ENCODE data around the gene TMEM205.

DNA sequence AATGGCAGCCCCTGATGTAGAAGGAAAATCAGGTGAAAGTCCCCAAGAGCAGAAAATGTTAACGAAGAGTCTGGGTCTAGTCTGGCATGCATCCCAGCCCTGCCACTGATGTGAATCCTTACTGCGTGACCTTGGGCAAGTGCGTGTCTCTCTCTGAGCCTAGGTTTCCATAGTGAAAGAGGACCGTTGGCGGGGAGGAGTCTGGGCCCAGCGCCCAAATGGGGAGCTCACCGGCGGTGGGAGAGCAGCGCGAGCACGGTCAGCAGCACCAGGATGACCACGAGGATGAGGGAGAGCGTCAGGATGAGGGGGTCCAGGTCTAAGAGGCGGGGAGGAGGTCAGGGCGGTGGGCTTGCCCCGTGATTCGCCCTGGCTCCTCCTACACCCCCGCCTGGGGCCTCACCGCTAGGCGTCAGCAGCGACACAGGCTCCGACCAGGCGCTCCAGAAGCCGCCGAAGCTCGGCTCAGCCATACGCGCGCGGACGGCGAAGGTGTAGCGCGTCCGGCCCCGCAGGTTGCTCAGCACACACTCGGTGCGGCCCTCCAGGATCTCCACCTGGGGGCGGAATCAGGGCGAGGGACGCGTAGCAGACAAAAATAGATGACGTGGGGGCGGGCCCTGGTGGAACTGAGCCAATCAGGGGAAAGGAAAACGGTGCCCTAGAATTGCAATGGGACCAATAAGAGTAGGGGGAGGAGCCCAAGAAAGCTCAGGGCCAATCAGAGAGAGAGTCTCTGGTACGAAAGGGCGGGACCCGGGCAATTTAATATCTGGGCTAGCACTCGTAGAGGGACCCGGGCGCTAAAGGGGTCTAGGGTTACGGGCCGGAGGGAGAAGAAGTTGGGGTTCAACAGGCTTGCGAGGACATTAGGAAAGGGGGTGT is 34.8 kb upstream of the TMEM205 start:
- TF ChIP-seq, protein P1, sequence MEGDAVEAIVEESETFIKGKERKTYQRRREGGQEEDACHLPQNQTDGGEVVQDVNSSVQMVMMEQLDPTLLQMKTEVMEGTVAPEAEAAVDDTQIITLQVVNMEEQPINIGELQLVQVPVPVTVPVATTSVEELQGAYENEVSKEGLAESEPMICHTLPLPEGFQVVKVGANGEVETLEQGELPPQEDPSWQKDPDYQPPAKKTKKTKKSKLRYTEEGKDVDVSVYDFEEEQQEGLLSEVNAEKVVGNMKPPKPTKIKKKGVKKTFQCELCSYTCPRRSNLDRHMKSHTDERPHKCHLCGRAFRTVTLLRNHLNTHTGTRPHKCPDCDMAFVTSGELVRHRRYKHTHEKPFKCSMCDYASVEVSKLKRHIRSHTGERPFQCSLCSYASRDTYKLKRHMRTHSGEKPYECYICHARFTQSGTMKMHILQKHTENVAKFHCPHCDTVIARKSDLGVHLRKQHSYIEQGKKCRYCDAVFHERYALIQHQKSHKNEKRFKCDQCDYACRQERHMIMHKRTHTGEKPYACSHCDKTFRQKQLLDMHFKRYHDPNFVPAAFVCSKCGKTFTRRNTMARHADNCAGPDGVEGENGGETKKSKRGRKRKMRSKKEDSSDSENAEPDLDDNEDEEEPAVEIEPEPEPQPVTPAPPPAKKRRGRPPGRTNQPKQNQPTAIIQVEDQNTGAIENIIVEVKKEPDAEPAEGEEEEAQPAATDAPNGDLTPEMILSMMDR (IDR thresholded peaks at IDR 0.05 in 2 of 3, conservative IDR thresholded peaks at IDR 0.05 in 1 of 3; ENCODE audit: control insufficient read depth in 2 of 3, extremely low read depth in 1 of 3, insufficient read depth in 1 of 3, low read depth in 3 of 3, low read length in 3 of 3) = peak; percentile 75 to 79 (median 76)
- TF ChIP-seq POLR2AphosphoS5 (IDR thresholded peaks at IDR 0.05; ENCODE audit: low read length) = peak; percentile 68; the same call in 1 of the 2 replicates
- TF ChIP-seq CHD2 (IDR thresholded peaks at IDR 0.05; ENCODE audit: borderline replicate concordance, low read depth, low read length) = peak; percentile 90
- no peak for TF ChIP-seq RELA (IDR thresholded peaks at IDR 0.05; ENCODE audit: borderline replicate concordance, partially characterized antibody)
- TF ChIP-seq FOS (IDR thresholded peaks at IDR 0.05; ENCODE audit: borderline replicate concordance, extremely low read depth, insufficient read length) = peak; percentile 56
- TF ChIP-seq PML (IDR thresholded peaks at IDR 0.05; ENCODE audit: low read length) = no peak
- TF ChIP-seq CBFB (IDR thresholded peaks at IDR 0.05; ENCODE audit: low read depth) = no peak; the same call in 1 of the 2 replicates
- TF ChIP-seq POLR2A (IDR thresholded peaks at IDR 0.05; ENCODE audit: low read depth, low read length) = peak; percentile 89
